Measurements from ENCODE around the gene VSIG10.

- TF ChIP-seq CTCF (IDR thresholded peaks at IDR 0.05; ENCODE audit: low read depth, low read length, poor library complexity, severe bottlenecking) (no peak), EZH2phosphoT487 (IDR thresholded peaks at IDR 0.05; ENCODE audit: borderline replicate concordance, low read length) (no peak)
Observed at GRCh38 chr12:118107694-118108093, 3.9 kb upstream of the VSIG10 start.

Measured in DOHH2 (cell line).